OCI-LY7 (cell line): ENCODE data around the gene SLC25A13.

ENCODE experiments used
- EZH2phosphoT487 ChIP-seq: fragments of 200-600 bp; sonication (generic); IDR thresholded peaks from 2 replicates; pipeline ENCODE4 v1.6.1; 2018; ENCODE audit warnings: low read depth, borderline replicate concordance, mild to moderate bottlenecking, mixed run types, antibody characterized with exemption, low read length, moderate library complexity, mixed read lengths
- TF ChIP-seq, protein P1 (sequence below): fragments of 200-600 bp; sonication (generic); conservative IDR thresholded peaks from 2 replicates; pipeline ENCODE4 v1.5.1; 2014; ENCODE audit warnings: mild to moderate bottlenecking, antibody characterized with exemption, low read length, moderate library complexity, mixed read lengths

DNA sequence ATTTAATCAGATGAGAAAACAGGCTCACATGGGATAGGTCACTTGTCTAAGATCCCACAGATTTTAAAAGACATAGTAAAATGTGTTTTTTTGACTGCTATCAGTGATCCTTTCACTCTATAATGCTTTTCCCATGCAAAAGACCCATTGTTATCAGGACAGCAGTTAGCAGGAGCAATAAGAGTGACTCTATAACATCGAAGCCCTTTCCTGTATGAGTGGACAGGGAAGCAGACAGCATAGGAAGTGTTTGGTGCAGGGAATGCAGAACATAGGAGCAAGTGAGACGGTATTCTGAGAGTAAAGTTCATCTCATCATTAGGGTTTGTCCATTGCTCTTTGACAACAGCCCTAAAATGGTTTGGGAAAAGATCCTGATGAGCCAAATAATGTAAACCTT, 68.5 kb downstream of the SLC25A13 start:
- TF ChIP-seq, protein P1, sequence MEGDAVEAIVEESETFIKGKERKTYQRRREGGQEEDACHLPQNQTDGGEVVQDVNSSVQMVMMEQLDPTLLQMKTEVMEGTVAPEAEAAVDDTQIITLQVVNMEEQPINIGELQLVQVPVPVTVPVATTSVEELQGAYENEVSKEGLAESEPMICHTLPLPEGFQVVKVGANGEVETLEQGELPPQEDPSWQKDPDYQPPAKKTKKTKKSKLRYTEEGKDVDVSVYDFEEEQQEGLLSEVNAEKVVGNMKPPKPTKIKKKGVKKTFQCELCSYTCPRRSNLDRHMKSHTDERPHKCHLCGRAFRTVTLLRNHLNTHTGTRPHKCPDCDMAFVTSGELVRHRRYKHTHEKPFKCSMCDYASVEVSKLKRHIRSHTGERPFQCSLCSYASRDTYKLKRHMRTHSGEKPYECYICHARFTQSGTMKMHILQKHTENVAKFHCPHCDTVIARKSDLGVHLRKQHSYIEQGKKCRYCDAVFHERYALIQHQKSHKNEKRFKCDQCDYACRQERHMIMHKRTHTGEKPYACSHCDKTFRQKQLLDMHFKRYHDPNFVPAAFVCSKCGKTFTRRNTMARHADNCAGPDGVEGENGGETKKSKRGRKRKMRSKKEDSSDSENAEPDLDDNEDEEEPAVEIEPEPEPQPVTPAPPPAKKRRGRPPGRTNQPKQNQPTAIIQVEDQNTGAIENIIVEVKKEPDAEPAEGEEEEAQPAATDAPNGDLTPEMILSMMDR: no peak
- TF ChIP-seq EZH2phosphoT487: no peak
